Measurements from ENCODE around the gene SLC8B1. TPM values are rescaled to one million over a fixed set of nuclear protein-coding genes. Genes with fewer than 3 reads are reported as not detected.

The SLC8B1 gene
- polyA plus RNA-seq, 1 donor from 2014 or later = 1.1 TPM

DNA sequence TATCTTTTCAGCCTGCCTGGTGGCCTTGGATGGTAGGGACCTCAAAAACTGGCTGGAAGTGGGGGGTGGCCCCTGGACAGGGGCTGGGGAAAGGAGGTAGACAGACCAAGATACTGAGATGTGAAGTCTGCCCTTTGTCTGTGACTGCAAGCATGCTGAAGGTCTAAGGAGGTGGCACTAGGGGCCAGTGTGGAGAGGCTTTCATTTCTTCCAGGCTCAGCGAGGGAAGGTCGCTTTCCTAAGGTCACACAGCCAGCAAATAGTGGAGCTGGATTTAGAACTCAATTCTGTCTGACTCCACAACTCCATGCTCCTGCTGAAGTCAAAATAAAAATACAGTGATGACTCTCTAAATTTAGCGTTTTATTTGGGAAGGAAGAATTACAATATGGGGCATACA, 12.2 kb upstream of the SLC8B1 start:
- no peaks in the 10 kb centered on the region for H3K27me3 ChIP-seq (ENCODE audit: insufficient read depth, low read depth, low read length)
- H3K9ac ChIP-seq (ENCODE audit: low read length) = no peak overlapping the region
- no peak overlapping the region for H2AFZ ChIP-seq (ENCODE audit: low read depth, low read length)
- no peak overlapping the region for H3K4me2 ChIP-seq (ENCODE audit: low read length)
- H3K36me3 ChIP-seq (ENCODE audit: insufficient read depth, low read length) = no peaks in the 10 kb centered on the region
- TF ChIP-seq EZH2 (IDR thresholded peaks at IDR 0.05; ENCODE audit: borderline replicate concordance, insufficient read depth, low read length, poor library complexity, severe bottlenecking) = no peak
- no peak for TF ChIP-seq POLR2AphosphoS5 (IDR thresholded peaks at IDR 0.05)
- no peak for TF ChIP-seq MXI1 (conservative IDR thresholded peaks at IDR 0.05; ENCODE audit: poor library complexity, severe bottlenecking)
- no peak for TF ChIP-seq TAF1 (IDR thresholded peaks at IDR 0.05; ENCODE audit: low read depth)
- TF ChIP-seq EP300 (conservative IDR thresholded peaks at IDR 0.05; ENCODE audit: poor library complexity, severe bottlenecking) = no peak
- TF ChIP-seq SMC3 (conservative IDR thresholded peaks at IDR 0.05; ENCODE audit: poor library complexity) = no peak
- TF ChIP-seq, protein P1, sequence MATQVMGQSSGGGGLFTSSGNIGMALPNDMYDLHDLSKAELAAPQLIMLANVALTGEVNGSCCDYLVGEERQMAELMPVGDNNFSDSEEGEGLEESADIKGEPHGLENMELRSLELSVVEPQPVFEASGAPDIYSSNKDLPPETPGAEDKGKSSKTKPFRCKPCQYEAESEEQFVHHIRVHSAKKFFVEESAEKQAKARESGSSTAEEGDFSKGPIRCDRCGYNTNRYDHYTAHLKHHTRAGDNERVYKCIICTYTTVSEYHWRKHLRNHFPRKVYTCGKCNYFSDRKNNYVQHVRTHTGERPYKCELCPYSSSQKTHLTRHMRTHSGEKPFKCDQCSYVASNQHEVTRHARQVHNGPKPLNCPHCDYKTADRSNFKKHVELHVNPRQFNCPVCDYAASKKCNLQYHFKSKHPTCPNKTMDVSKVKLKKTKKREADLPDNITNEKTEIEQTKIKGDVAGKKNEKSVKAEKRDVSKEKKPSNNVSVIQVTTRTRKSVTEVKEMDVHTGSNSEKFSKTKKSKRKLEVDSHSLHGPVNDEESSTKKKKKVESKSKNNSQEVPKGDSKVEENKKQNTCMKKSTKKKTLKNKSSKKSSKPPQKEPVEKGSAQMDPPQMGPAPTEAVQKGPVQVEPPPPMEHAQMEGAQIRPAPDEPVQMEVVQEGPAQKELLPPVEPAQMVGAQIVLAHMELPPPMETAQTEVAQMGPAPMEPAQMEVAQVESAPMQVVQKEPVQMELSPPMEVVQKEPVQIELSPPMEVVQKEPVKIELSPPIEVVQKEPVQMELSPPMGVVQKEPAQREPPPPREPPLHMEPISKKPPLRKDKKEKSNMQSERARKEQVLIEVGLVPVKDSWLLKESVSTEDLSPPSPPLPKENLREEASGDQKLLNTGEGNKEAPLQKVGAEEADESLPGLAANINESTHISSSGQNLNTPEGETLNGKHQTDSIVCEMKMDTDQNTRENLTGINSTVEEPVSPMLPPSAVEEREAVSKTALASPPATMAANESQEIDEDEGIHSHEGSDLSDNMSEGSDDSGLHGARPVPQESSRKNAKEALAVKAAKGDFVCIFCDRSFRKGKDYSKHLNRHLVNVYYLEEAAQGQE (IDR thresholded peaks at IDR 0.05; ENCODE audit: borderline replicate concordance) = no peak
- no peak for TF ChIP-seq RAD21 (conservative IDR thresholded peaks at IDR 0.05)
- no peaks in the 10 kb centered on the region for H3F3A ChIP-seq (ENCODE audit: insufficient read depth, low read length, poor library complexity, severe bottlenecking)
- H3K27ac ChIP-seq (ENCODE audit: low read length) = no peak overlapping the region
- no peaks in the 10 kb centered on the region for H3K79me2 ChIP-seq (replicated peaks; ENCODE audit: insufficient read depth, low read length)
- no peaks in the 10 kb centered on the region for H3K9me3 ChIP-seq (ENCODE audit: low read length)
- H4K20me1 ChIP-seq (ENCODE audit: insufficient read depth) = no peaks in the 10 kb centered on the region
- no peak overlapping the region for H3K4me3 ChIP-seq (ENCODE audit: low read length)
- no peaks in the 10 kb centered on the region for H3K9me2 ChIP-seq (ENCODE audit: insufficient read depth, low read length)

DNA sequence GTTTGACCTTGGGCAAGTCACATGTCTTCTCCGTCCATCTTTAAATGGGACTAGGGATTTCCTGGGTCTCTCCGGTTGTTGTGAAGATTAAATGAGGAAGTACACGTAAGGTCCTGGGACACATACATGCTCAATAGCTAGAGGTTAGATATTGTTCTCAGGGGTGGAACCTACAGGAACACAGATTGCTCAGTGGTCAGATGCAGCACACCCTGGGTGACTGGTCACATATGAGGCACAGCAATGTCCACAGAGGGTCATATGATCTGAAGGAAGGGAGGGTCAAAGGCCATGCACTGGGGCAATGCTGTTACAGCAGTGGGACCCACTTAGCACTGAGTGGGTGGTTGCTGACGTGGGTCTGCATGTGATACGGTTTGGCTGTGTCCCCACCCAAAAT, 11.4 kb upstream of the SLC8B1 start:
- Histone ChIP-seq H3K27ac (ENCODE audit: low read length) (no peak overlapping the region), H3K4me3 (ENCODE audit: low read length) (no peak overlapping the region), H2AFZ (ENCODE audit: low read depth, low read length) (no peak overlapping the region), H3F3A (ENCODE audit: insufficient read depth, low read length, poor library complexity, severe bottlenecking) (no peaks in the 10 kb centered on the region), H3K4me2 (ENCODE audit: low read length) (no peak overlapping the region), H3K27me3 (ENCODE audit: insufficient read depth, low read depth, low read length) (no peaks in the 10 kb centered on the region), H3K9ac (ENCODE audit: low read length) (no peak overlapping the region), H3K9me2 (ENCODE audit: insufficient read depth, low read length) (no peaks in the 10 kb centered on the region), H3K36me3 (ENCODE audit: insufficient read depth, low read length) (no peaks in the 10 kb centered on the region), H4K20me1 (ENCODE audit: insufficient read depth) (no peaks in the 10 kb centered on the region), H3K9me3 (ENCODE audit: low read length) (no peaks in the 10 kb centered on the region), H3K79me2 (replicated peaks; ENCODE audit: insufficient read depth, low read length) (no peaks in the 10 kb centered on the region)
- TF ChIP-seq SMC3 (conservative IDR thresholded peaks at IDR 0.05; ENCODE audit: poor library complexity) = no peak
- no peak for TF ChIP-seq EZH2 (IDR thresholded peaks at IDR 0.05; ENCODE audit: borderline replicate concordance, insufficient read depth, low read length, poor library complexity, severe bottlenecking)
- TF ChIP-seq, protein P1 (IDR thresholded peaks at IDR 0.05; ENCODE audit: borderline replicate concordance) = no peak
- TF ChIP-seq POLR2AphosphoS5 (IDR thresholded peaks at IDR 0.05) = no peak
- TF ChIP-seq EP300 (conservative IDR thresholded peaks at IDR 0.05; ENCODE audit: poor library complexity, severe bottlenecking) = no peak
- TF ChIP-seq, protein P2, sequence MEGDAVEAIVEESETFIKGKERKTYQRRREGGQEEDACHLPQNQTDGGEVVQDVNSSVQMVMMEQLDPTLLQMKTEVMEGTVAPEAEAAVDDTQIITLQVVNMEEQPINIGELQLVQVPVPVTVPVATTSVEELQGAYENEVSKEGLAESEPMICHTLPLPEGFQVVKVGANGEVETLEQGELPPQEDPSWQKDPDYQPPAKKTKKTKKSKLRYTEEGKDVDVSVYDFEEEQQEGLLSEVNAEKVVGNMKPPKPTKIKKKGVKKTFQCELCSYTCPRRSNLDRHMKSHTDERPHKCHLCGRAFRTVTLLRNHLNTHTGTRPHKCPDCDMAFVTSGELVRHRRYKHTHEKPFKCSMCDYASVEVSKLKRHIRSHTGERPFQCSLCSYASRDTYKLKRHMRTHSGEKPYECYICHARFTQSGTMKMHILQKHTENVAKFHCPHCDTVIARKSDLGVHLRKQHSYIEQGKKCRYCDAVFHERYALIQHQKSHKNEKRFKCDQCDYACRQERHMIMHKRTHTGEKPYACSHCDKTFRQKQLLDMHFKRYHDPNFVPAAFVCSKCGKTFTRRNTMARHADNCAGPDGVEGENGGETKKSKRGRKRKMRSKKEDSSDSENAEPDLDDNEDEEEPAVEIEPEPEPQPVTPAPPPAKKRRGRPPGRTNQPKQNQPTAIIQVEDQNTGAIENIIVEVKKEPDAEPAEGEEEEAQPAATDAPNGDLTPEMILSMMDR (IDR thresholded peaks at IDR 0.05; ENCODE audit: poor library complexity, severe bottlenecking) = no peak
- no peak for TF ChIP-seq TAF1 (IDR thresholded peaks at IDR 0.05; ENCODE audit: low read depth)
- TF ChIP-seq MXI1 (conservative IDR thresholded peaks at IDR 0.05; ENCODE audit: poor library complexity, severe bottlenecking) = no peak
- no peak for TF ChIP-seq RAD21 (conservative IDR thresholded peaks at IDR 0.05)

Measured in neural cell (in vitro differentiated cells).